Activated CD4-positive, CD25-positive, alpha-beta regulatory T cell treated with anti-CD3 and anti-CD28 coated beads, Interleukin-2, amount 50 U/mL, for 72 hours (primary cell): ENCODE data around the gene RREB1.

Experiments
- DNase-seq: peaks from one replicate; pipeline ENCODE4 v3.0.0; 2021

The RREB1 gene

DNA sequence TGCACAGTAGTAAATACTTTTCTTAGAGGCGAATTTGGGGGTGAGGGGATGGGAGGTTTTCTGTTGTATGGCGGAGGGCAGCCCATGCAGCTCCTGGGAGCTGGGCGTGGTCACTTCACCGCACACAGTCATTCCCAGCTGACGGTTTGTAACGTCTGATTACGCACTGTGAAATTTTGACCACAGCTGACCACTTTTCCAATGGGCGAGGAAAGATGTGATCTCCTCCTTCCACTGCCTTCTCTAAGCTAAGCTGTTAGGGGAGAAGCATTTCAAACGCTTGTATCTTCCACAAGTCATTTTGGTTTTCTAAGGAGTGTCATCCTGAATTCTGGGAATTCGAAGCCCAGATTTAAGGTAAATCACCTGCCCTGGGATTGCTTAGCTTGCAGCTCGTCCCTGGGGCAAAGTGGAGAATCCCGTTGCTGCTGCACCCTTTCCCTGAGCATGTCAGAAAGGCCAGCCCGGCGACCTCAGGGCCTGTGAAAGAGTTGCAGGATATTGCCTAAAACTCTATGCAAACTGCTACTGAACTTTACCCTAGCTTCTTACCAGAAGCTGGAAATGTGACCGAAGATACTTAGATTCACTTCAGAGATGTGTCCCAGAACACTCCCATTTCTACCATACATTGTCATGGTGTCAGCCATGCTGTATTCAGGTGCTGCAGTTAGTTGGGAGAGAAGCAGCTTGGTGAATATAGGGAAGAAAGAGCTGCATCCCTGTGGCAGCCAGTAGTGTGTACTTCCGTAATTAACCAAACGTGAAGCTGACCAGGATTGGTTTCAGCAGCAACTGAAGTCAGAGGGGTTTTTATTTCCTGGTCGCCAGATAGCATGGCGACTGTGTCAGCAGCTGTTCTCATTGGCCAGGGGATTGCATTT lies 58.9 kb downstream of the RREB1 start:
- DNase-seq, result no peak

DNA sequence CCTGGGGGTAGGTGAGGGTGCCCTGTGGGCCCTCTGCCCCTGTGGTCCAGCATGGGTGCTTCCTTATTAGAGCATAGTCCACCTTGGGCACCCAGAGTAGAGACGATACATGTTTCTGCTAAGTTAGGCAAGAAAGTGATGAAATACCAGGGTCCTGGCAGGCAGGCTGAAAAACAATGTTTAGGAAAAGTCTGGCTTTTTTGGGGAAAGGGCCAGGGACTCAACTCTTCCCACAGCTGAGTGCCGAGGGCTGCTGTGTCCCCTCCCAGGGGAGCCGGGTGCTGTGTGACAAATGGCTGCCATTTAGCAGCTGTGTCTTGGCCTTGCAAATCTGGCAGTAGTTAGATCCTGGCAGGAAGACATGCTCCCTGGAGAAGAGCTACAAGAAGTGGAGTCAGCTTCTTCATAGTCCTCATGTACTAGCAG lies 61.5 kb downstream of the RREB1 start:
- DNase-seq, result no peak

DNA sequence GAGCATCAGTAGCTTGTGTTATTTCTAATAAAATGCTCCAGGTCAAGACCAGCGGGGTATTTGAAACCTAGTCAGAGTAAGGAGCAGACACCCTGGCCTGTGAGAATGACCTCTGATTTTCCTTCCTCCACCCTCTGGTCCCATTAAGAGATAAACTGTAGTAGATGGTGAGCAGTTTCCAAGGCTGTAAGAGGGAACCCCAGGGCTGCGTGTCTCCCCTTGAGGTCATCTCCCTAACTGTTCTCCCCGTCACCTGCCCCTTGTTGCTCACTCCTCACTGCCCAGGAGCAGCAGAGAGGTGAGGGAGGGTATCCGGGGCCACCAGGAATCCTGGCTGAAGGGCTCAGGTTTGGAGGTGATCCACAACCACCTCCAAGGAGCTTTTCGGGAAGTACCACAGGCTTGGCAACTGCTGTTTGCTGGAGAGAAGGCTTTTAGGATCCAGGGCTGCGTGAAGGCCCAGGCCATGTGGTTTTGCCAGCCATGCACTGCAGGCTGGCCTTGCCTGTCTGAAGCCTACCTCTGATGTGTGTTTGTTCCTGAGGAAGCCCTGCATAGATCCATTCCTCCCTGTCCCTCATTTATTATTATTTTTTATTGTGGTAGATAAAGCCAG lies 62.5 kb downstream of the RREB1 start:
- no peak for DNase-seq

DNA sequence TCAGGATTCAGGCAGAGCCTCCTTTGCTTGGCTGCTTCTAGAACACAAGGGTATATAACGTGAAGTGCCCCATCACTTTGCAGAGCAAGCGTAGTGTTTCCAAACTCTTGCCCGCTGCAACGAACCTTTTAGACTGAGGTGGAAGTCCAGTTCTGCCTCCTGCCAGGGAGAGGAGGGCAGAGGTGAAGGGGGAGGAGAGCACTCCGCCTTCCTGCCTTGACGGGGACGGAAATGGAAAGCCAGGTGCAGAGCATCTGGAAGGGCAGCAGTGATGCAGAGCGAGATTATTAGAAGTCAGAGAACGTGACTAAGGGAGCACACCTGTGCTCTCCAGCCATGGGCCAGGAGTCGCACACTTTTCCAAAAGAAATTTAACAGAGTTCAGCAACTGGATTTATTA lies 63.4 kb downstream of the RREB1 start:
- DNase-seq, result no peak

DNA sequence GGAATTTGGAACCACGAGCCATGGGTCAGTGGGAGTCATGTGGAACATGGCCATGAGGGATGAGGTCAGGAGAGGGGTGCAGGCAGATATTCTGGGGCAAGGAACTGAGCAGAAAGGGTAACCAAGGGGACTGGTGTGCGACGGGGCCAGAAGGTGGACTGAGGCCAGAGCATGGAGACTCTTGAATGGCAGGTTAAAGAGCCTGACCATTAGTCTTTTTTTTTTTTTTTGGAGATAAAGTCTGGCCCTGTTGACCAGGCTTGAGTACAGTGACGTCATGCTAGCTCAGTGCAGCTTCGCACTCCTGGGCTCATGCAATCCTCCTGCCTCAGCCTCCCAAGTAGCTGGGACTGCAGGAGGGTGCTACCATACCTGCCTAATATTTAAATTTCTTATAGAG lies 64.0 kb downstream of the RREB1 start:
- DNase-seq, result no peak

DNA sequence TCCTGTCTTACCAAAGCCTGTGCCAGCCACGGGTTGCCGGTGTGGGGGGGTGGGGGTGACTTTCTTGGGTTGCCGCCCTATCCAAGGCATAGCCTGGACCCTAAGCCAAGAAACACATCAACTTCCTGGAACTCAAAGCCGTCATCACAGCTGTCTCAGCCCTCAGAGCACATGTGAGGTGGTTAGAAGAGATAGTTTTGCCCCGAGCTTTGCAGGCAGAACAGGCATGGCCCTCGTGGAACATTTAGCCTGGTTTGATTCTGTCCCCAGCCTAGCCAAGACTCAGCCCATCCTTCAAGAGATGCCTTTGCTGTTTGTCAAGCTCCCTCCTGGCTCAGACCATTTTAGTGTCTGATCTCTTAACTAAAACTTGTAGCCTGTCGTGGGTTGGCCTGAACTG lies 64.9 kb downstream of the RREB1 start:
- no peak for DNase-seq

DNA sequence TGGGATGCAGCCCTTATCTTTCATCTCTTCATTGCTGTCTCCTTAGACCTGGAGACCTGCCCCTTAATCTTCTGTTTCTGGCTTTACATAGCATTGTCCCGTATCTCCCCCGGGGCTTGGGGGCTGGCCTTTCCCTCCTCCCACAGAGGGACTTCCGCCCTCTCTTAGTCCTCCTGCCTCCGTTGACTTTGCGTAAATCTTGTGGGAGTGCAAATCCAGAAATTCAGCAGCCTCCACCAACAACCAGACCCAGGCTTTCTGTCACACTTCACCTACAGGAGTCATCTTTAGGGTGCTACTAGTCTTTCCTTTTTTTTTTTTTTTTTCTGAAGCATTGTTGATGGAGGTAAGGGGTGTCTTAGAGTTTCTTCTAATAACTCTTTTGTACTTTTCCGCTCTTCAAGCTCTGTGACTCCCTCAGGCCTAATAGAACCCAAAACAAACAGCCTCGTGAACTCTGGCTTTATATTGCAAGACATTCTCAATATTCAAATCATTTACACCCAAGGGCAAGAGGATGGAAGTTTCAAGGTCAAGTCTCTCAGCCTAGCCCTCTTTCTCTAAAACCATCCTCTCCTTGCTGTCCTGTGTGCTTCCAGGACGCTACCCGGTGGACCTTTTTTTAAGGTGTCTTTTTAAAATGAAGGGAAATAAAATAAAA lies 66.2 kb downstream of the RREB1 start:
- DNase-seq, result no peak

DNA sequence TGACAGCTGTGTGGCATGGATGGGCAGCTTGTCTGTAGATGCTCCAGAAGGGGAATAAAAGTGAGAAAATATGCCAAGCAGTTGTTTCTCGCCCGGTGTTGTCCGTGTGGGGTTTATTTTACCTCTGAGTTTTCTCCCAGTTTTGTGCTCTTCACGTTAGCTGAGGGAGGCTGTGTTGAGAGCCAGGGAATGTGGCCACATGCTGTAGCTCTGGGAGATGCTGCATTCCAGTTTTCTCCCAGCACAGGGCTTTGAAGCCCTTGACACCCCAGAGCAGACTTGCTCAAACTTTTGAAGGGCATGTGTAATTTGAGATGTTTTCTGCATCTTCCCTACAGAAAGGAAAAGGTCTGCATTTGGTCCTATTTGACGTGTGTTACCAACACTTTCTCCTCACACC lies 67.7 kb downstream of the RREB1 start:
- DNase-seq, result no peak

DNA sequence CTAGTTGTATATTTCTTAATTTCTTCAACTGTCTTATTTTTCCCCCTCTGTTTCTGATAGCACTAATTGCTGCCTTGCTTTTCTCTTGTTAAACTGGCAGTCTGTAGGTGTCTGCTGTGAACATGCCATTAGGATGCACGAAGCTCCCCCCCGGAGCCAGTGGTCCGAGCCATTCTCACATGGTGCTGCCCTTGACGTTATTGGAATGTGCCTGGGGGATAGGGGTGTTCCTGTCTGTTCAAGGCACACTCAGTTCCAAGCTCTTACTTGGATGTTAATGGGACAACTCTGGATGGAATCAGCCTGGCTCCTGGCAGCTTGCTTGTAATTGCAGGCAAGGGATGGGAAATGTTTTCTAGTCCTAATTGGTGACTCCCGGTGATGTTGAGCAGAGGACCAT lies 68.4 kb downstream of the RREB1 start:
- DNase-seq, result no peak

DNA sequence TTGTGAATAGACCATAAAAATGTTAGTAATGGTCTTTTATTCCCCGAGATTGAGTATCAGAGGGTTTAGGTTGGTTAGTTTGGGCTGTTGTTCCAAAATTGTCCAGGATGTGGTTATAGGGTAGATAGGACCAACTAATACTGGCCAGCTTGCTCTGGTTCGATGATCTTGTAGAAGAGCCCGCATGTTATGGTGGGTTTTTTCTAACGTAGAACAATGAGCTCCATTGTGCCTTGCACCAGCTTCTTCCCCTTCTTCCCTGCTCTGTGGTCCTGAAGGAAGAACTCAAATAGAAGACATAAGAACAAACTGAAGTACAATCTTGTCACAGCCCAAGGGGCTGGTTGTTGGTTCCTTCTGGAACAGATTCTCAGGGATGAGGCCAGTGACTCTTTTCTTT lies 70.5 kb downstream of the RREB1 start:
- DNase-seq, result no peak

DNA sequence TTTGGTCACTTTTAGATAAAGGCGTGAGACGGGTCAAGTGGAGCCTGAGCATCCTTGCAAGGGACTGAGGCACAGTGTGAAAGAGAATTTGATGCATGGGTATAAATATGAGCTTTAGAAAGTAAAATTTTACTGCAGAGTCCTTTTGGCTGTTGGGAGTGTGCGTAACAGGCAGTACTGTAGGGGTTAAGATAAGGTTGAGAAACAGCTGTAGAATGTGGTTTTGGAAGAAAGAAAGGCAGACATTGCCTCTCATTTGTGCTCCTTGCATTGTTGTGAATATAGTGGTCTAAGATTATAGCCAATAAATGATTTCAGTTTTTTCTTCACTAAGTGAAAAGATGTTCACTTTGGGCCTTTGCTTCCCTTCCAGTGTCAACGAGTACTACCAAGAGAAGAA lies 73.0 kb downstream of the RREB1 start:
- DNase-seq, result no peak

DNA sequence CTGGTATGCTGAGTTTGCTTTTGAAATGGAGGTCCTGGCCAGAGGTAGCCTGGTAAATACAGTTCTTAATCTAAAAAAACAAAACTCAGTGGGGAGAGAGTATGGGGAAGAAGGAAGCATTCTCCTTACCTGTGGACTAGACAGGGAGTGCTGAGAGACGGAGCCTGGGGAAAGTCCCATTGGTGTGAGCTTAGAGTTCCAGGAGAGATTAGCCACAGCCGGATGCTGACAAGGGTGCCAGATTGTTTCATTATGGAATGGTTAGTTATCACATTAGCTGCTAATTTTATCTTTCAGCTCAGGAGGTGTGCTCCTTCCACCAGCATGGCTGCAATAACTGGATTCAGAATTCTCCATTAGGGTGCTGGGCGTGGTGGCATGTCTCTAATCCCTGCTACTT lies 75.9 kb downstream of the RREB1 start:
- no peak for DNase-seq

DNA sequence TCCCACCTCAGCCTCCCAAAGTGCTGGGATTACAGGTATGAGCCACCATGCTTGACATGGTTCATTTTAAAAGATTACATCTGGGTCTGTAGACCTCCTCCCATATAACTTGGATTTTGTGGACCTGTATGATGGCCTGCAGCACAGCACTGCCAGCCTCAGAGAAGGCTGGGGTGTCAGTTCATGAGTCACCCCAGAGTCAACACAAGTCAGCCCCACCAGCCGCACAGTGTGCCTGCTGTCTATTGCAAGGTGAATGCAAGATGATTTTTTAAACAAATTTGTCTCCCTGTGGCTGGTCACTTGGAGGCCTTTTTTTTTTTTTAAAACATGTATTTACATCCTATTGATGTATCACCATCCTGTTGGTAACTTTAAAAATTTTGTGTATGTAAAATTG lies 76.7 kb downstream of the RREB1 start:
- DNase-seq, result no peak

DNA sequence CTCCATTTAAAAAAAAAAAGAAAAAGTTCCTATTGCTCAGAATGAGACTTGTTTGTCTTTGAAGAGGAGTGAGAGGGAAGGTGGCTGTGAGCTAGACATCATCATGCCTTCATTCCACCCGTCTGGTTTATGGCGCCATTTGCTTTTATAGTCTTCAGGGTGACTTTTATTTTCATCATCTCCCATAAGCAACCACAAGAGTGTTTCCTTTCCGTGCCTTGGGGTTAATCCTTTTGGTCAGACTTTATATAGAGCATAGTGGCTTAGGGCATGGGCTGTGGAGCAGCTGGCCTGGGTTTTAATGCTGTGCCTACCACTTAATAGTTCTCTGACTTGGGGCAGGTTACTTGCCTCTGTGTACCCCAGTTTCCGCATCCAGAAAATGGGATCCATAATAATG lies 77.8 kb downstream of the RREB1 start:
- no peak for DNase-seq

DNA sequence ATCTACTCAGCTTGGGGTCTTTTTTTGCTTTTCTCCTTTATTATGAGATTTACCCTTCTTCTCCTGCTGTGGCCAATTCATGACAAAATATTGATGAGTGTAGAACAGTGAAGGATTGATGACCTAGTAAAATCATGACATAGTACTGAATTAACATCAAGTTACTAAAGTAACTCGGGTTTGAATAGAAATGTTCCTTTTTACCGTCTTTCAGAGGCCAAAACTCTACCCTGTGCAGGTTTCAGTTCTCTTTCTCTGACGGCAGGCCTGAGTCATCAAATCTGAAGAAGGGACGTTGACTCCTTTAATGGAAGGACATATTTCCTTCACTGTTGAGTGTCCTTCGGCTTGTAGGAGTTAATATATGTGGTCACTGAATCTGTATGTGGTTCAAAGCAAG lies 80.7 kb downstream of the RREB1 start:
- no peak for DNase-seq

DNA sequence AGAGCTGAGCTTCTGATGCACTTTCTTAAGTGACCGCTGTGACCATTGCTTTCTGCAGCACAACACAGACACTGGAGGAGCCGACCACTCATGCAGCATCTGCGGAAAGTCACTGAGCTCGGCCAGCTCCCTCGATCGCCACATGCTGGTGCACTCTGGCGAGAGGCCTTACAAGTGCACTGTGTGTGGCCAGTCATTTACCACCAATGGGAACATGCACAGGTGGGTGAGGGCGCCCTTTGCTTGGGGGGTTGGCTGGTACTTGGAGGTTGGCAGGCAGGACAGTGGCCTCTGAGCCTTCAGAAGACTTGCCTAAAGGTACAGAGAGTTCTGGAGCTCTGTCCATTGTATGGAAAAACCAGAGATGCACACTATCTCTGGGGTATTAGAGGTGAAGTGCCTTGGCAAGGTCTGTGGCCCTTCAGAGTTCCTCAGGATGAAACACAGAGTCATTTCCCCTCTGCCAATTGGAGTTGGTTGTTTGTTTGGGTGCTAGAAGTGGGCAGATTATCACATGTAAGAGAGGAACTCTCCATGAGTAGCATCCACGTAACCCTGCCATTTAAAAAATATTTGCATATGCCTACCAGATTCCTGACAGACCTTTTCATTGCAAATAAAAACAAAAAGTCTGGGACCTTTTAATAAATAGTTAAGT lies 81.5 kb downstream of the RREB1 start:
- no peak for DNase-seq

DNA sequence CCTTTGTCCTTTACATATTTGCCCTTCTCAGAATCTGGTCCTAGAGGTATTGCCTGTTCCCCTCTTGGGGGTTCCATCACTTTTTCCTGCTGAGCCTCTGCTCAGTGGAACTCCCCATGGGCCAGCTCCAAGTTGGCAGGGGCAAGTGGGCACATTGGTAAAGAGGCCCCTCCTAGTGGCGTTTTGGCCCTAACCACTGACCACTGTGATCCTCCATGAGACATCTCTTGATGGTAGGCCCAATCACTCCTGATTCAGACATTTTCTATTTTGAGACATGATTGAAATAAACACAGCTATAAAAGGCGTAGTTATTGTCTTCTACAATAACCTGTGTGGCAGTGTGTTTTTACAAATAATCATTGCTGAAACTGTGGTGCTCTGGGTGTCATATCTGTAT lies 83.0 kb downstream of the RREB1 start:
- no peak for DNase-seq

DNA sequence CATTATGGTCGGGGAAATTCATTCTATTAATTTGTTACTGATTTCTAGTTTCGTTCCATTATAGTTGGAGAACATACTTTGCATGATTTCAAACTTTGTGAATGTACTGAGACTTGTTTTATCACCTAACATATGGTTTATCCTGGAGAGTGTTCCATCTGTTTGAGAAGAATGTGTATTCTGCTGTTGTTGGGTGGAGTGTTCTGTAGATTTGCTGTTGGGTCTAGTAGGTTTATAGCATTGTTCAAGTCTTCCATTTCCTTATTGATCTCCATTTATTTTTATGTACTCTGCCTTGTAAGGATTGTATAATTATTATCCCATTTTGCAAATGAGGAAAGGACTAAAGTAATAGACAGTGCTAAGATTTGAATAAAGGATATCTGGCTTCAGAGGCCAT lies 85.4 kb downstream of the RREB1 start:
- DNase-seq, result no peak

DNA sequence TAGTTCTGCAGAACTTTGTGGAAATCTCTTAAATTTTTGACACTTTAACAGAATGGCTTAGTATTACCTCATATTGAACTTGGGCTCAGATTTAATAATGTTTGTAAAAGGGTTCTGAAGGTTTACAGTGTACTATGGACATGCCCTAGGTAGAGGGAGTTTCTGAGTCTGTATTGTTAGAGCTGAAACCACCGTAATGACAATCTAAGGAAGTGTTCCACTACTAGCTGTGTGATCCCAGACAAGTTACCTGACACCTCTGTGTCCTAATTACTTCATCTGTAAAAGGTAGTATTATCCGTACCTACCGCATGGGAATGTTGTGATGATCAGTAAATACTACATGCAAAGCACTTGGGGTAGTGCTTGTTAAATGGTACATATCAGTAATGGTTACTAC lies 86.9 kb downstream of the RREB1 start:
- no peak for DNase-seq

DNA sequence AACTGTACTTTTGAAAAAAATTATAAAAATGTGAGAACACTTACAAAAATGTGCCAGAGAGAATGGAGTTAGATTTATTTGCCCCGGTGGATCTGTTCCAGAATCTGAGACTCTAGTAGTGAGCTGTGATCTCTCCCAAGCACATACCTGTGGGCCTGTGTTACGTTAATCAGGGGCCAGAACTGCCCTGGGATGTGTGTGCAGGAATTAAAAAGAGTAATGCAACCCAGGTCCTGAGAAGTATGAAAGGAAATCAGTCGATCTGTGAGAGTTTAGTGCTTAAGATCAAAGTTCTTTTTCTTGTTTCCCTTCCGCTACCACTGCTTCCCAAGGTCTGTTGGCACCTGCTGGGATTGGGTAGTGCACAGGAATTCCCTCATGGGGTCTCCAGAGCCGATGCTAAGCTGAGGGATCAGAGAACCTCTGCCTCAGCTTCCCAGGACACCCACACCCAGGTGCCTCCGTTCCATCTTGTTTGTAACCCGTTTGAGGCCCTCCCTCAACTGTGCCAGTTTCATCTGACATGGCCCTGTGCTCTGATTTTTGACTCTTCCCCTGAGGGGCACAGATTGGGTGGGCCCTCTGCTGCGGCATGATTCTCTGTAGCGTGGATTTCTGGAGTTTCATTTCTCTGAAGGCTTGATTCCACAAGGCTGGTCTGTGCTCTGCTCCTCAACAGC lies 87.7 kb downstream of the RREB1 start:
- no peak for DNase-seq

DNA sequence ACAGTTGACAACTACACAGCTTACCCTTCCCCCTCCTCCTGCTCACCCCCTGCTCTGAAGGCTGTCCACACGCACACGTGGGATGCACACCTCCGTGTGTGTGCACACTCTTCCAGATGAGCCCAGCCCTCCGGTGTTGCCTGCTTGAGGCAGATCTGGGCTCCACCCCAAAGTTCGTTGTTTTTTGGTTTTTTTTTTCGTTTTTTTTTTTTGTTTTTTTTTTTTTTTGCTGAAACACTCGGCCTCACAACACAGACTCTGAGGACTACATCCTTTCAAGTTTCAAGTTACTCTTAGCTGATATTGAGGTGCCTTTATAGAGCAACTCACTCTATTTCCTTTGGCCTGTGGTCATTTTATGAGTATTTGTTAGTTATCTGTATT lies 88.2 kb downstream of the RREB1 start:
- no peak for DNase-seq

DNA sequence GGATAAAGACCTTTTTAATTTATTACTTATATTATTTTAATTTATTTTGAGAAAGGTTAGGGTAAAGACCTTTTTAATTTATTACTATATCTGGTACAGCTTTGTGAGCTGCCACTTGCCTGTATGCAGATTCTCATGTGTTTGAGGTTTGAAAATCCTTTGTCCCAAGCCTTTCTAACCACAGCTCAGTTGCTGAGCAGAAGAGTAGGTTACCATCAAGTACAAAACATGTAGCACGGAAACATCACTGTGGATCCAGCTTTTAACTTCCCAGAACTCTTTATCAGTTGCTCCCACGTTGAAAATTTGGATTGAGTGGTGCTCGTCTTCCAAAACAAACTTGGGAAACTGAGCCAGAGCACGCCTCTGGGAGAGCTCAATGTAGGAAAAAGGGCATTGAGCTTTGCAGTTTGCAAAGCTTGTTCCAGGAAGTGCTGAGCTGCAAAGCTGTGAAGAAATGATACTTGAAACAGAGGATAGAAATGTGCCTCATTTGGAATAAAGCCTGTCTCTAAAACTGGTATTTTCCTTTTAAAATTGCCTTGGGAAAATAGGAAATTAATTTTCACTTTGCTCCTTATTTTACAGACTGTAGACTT lies 89.0 kb downstream of the RREB1 start:
- DNase-seq, result no peak

DNA sequence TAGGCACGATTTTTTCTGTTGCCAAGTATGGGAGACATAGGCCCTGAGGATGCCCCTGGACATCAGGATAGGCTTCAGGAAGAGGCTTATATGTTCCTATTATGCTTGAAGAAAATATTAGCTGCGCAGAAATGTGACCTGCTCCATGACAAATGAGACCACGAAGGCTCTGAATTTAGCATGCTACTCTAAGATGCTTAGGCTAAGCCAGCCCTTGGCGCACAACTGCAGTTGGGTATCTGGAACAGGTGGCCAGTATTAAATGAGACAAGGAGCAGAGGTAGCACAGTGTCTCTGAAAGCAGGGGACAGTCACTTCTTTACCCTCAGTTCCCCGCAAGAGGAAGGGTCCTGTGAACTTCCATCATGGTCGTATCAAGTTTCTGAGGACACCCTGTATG lies 90.0 kb downstream of the RREB1 start:
- no peak for DNase-seq
